PC-9 (cell line): ENCODE results near the gene SLC1A2.
A peak's percentile ranks its signal among the peaks of the same experiment; 100 is the strongest.

Experiments used
- EZH2 ChIP-seq: fragments of 200-600 bp; sonication (generic); IDR thresholded peaks from 2 replicates; pipeline ENCODE4 v1.8.0; 2017; ENCODE audit warnings: antibody characterized with exemption, low read depth
- TF ChIP-seq, protein P1 (sequence below): fragments of 200-600 bp; sonication (generic); conservative IDR thresholded peaks from 2 replicates; pipeline ENCODE4 v1.6.1; 2017; ENCODE audit warnings: mixed run types, antibody characterized with exemption, mild to moderate bottlenecking, moderate library complexity

- TF ChIP-seq, protein P1, sequence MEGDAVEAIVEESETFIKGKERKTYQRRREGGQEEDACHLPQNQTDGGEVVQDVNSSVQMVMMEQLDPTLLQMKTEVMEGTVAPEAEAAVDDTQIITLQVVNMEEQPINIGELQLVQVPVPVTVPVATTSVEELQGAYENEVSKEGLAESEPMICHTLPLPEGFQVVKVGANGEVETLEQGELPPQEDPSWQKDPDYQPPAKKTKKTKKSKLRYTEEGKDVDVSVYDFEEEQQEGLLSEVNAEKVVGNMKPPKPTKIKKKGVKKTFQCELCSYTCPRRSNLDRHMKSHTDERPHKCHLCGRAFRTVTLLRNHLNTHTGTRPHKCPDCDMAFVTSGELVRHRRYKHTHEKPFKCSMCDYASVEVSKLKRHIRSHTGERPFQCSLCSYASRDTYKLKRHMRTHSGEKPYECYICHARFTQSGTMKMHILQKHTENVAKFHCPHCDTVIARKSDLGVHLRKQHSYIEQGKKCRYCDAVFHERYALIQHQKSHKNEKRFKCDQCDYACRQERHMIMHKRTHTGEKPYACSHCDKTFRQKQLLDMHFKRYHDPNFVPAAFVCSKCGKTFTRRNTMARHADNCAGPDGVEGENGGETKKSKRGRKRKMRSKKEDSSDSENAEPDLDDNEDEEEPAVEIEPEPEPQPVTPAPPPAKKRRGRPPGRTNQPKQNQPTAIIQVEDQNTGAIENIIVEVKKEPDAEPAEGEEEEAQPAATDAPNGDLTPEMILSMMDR = peak; percentile 78
- TF ChIP-seq EZH2 = no peak
These were observed 7.1 kb downstream of the SLC1A2 start for GRCh38 chr11:35412285-35412684.
